K562 (cell line): ENCODE data around the gene FAM83E. TPM values are rescaled to one million over a fixed set of nuclear protein-coding genes. Genes with fewer than 3 reads are reported as not detected.

ENCODE experiments used
- ARHGAP35 ChIP-seq: fragments of 450-650 bp; IDR thresholded peaks from 2 replicates; pipeline ENCODE4 v1.6.1; 2018; ENCODE audit not compliant: partially characterized antibody
- ARID2 ChIP-seq: fragments of 450-650 bp; IDR thresholded peaks from 2 replicates; pipeline ENCODE4 v1.6.1; 2017; ENCODE audit warnings: antibody characterized with exemption, mild to moderate bottlenecking
- ATF1 ChIP-seq, 2 experiments: fragments of 450-650 bp in 1 of 2; IDR thresholded peaks; 2 replicates each; pipeline ENCODE4 v1.6.1; 2016; ENCODE audit warnings: missing compliant biosample characterization in 1 of 2, missing genetic modification characterization in 1 of 2
- ATF7 ChIP-seq: fragments of 450-650 bp; IDR thresholded peaks from 2 replicates; pipeline ENCODE4 v1.7.1; 2014; ENCODE audit warnings: mild to moderate bottlenecking, moderate library complexity
- EGR1 ChIP-seq: fragments of 450-650 bp; conservative IDR thresholded peaks from 2 replicates; pipeline ENCODE4 v1.6.1; 2017; ENCODE audit warnings: mild to moderate bottlenecking
- EP400 ChIP-seq: fragments of 450-650 bp; IDR thresholded peaks from 2 replicates; pipeline ENCODE4 v1.6.1; 2017; ENCODE audit warnings: antibody characterized with exemption, mild to moderate bottlenecking, moderate library complexity
- JUND ChIP-seq, 2 experiments: IDR thresholded peaks; 2 replicates in 1 of 2; 3 replicates in 1 of 2; pipeline ENCODE4 v1.6.1; 2011; ENCODE audit warnings: borderline replicate concordance in 2 of 2, low read depth in 2 of 2, low read length in 2 of 2, improper control_type of control experiment in 1 of 2, missing biosample characterization in 1 of 2, missing genetic modification characterization in 1 of 2, missing genetic modification reagents in 1 of 2
- LARP7 ChIP-seq: fragments of 450-650 bp; IDR thresholded peaks from 2 replicates; pipeline ENCODE4 v1.6.1; 2016
- MCM5 ChIP-seq: fragments of 450-650 bp; IDR thresholded peaks from 2 replicates; pipeline ENCODE4 v1.6.1; 2016; ENCODE audit warnings: low read depth
- MEF2D ChIP-seq: conservative IDR thresholded peaks from 2 replicates; pipeline ENCODE4 v1.6.1; 2016; ENCODE audit warnings: low read depth, missing genetic modification characterization, missing compliant biosample characterization
- NEUROD1 ChIP-seq: fragments of 150-350 bp; IDR thresholded peaks from 2 replicates; pipeline ENCODE4 v1.6.1; 2014; ENCODE audit warnings: borderline replicate concordance, low read length, low read depth; ENCODE audit not compliant: partially characterized antibody
- POLR2A ChIP-seq: fragments of 450-650 bp; conservative IDR thresholded peaks from 2 replicates; pipeline ENCODE4 v1.6.1; 2016
- POLR2B ChIP-seq: fragments of 450-650 bp; IDR thresholded peaks from 2 replicates; pipeline ENCODE4 v1.6.1; 2018; ENCODE audit warnings: low read depth; ENCODE audit not compliant: partially characterized antibody
- POU5F1 ChIP-seq: fragments of 150-350 bp; IDR thresholded peaks from 2 replicates; pipeline ENCODE4 v1.6.1; 2014; ENCODE audit warnings: borderline replicate concordance, low read length, low read depth, mild to moderate bottlenecking; ENCODE audit not compliant: partially characterized antibody
- RAD51 ChIP-seq: fragments of 450-650 bp; IDR thresholded peaks from 2 replicates; pipeline ENCODE4 v1.7.1; 2016; ENCODE audit warnings: low read depth, mild to moderate bottlenecking, borderline replicate concordance
- RBFOX2 ChIP-seq: fragments of 200-400 bp; formaldehyde crosslinking; IDR thresholded peaks from 2 replicates; pipeline ENCODE4 v1.6.1; 2017; ENCODE audit warnings: low read depth, mild to moderate bottlenecking, low read length, moderate library complexity
- SMARCA5 ChIP-seq: fragments of 450-650 bp; IDR thresholded peaks from 2 replicates; pipeline ENCODE4 v1.6.1; 2016
- SMARCE1 ChIP-seq: fragments of 450-650 bp; IDR thresholded peaks from 2 replicates; pipeline ENCODE4 v1.7.1; 2016; ENCODE audit warnings: mild to moderate bottlenecking
- SP1 ChIP-seq: sonication (generic); formaldehyde crosslinking; IDR thresholded peaks from 2 replicates; pipeline ENCODE4 v1.8.1; 2022; ENCODE audit warnings: mild to moderate bottlenecking, missing genetic modification reagents
- polyA plus RNA-seq, 8 experiments: library from polyadenylated mRNA; depleted of rRNA in 4 of 8; stranded (reverse) in 5 of 8; unstranded in 3 of 8; fragments of >200 nt; fragmentation: Nextera tagmentation in 2 of 8; fragmentation: Illumina TruSeq in 1 of 8; extraction: Ambion mirVana in 2 of 8; extraction: Trizol in 1 of 8; gene quantifications; 2 replicates each; pipeline versions ENCODE4 v1.2.1 to v1.2.3, GENCODE V29; 2011 to 2014; ENCODE audit warnings: inconsistent platforms in 1 of 8, missing spikeins in 1 of 8
- total RNA-seq, 7 experiments: library from RNA; depleted of rRNA in 6 of 7; stranded (reverse); fragments of >200 nt in 6 of 7; fragmentation: Illumina TruSeq in 2 of 7; extraction: Trizol in 2 of 7; gene quantifications; 2 replicates each; pipeline versions ENCODE4 v1.2.1 to v1.2.3, GENCODE V29; 2011 to 2021; ENCODE audit warnings: low replicate concordance in 1 of 7
- TF ChIP-seq, protein P1 (sequence below): fragments of 450-650 bp; IDR thresholded peaks from 2 replicates; pipeline ENCODE4 v1.7.0; 2016; ENCODE audit warnings: borderline replicate concordance
- TF ChIP-seq, protein P2 (sequence below): fragments of 250-450 bp; sonication (Bioruptor Pico); IDR thresholded peaks from 2 replicates; pipeline ENCODE4 v1.6.1; 2021; ENCODE audit warnings: mild to moderate bottlenecking
- TF ChIP-seq, protein P3 (sequence below): fragments of 450-650 bp; formaldehyde crosslinking; IDR thresholded peaks from 2 replicates; pipeline ENCODE4 v1.4.0; 2020; ENCODE audit warnings: mild to moderate bottlenecking, moderate library complexity
- TF ChIP-seq, protein P4 (sequence below): IDR thresholded peaks from 2 replicates; pipeline ENCODE4 v1.6.1; 2014; ENCODE audit warnings: antibody characterized with exemption

Gene FAM83E
- total and polyA plus RNA-seq, 9 of the 15 experiments (the other 6 are each of a cell fraction or from before 2014, with no cell fraction given) = 0.15 to 0.87 (median 0.29) TPM; not detected in 4

DNA sequence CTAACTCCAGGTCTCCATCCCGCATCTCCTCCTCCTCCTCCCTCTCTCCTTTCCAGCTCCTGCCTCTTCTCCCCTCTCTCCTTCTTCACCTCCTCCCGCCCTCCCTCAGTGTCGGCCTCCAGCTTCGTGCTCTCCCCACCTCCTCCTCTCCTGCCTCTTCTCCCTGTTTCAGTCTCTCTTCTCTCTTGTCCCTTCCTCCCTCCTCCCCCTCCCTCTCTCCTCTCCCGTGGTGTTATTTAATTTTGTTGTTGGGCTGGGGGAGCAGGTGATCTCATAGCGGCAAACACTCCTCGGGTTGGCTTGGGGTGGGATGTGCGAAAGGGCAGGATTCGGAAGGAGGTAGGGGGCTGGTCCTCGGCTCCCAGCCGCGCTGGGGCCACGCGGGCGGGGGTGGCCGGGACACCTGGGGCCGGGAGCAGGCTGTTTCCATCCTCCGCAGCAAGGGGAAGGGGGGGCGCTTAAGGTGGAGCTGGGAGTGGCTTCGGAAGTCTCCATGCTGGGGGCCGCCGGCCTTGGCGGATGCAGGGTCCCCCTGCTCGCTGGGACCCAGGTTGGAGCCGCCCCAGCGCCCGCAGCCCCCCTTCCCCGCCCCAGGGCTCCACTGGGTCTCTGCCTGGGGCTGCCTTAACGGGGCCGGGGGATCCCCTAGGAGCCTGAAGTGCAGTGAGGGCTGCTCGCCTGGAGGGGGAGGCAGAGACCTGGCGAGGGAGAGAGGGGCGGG, 31.3 kb upstream of the FAM83E start, which contains the start of gene CA11 (continued):
- TF ChIP-seq MEF2D (tag) (no peak), SMARCA5 (peak; percentile 77), RAD51 (peak; percentile 8; the same call in 1 of the 2 replicates), POU5F1 (no peak), JUND (IDR thresholded peaks at IDR 0.05; ENCODE audit: borderline replicate concordance, low read depth, low read length) (0 out of 2 replicates have a peak, but pooled peaks have one; percentile 15), JUND (tag; IDR thresholded peaks at IDR 0.05; ENCODE audit: borderline replicate concordance, low read depth, low read length) (no peak; the same call in 2 of the 3 replicates), ATF1 (CRISPR knock-in tag; IDR thresholded peaks at IDR 0.05) (no peak), ATF1 (tag; IDR thresholded peaks at IDR 0.05) (0 out of 2 replicates have a peak, but pooled peaks have one; percentile 42), SMARCE1 (0 out of 2 replicates have a peak, but pooled peaks have one; percentile 59), ATF7 (peak; percentile 53), SP1 (CRISPR knock-in tag) (peak; percentile 83), EGR1 (peak; percentile 60), NEUROD1 (peak; percentile 44), LARP7 (peak; percentile 98), RBFOX2 (peak; percentile 46; the same call in 1 of the 2 replicates), ARHGAP35 (peak; percentile 81), POLR2A (peak; percentile 48; the same call in 1 of the 2 replicates), ARID2 (0 out of 2 replicates have a peak, but pooled peaks have one; percentile 60), POLR2B (peak; percentile 60), MCM5 (peak; percentile 97; the same call in 1 of the 2 replicates), EP400 (peak; percentile 73; the same call in 1 of the 2 replicates)
- TF ChIP-seq, protein P1, sequence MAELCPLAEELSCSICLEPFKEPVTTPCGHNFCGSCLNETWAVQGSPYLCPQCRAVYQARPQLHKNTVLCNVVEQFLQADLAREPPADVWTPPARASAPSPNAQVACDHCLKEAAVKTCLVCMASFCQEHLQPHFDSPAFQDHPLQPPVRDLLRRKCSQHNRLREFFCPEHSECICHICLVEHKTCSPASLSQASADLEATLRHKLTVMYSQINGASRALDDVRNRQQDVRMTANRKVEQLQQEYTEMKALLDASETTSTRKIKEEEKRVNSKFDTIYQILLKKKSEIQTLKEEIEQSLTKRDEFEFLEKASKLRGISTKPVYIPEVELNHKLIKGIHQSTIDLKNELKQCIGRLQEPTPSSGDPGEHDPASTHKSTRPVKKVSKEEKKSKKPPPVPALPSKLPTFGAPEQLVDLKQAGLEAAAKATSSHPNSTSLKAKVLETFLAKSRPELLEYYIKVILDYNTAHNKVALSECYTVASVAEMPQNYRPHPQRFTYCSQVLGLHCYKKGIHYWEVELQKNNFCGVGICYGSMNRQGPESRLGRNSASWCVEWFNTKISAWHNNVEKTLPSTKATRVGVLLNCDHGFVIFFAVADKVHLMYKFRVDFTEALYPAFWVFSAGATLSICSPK = 0 out of 2 replicates have a peak, but pooled peaks have one; percentile 69
- TF ChIP-seq, protein P2, sequence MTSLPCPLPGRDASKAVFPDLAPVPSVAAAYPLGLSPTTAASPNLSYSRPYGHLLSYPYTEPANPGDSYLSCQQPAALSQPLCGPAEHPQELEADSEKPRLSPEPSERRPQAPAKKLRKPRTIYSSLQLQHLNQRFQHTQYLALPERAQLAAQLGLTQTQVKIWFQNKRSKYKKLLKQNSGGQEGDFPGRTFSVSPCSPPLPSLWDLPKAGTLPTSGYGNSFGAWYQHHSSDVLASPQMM (CRISPR knock-in tag) = no peak
- TF ChIP-seq, protein P3, sequence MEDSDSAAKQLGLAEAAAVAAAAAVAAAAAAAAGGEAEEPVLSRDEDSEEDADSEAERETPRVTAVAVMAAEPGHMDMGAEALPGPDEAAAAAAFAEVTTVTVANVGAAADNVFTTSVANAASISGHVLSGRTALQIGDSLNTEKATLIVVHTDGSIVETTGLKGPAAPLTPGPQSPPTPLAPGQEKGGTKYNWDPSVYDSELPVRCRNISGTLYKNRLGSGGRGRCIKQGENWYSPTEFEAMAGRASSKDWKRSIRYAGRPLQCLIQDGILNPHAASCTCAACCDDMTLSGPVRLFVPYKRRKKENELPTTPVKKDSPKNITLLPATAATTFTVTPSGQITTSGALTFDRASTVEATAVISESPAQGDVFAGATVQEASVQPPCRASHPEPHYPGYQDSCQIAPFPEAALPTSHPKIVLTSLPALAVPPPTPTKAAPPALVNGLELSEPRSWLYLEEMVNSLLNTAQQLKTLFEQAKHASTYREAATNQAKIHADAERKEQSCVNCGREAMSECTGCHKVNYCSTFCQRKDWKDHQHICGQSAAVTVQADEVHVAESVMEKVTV (CRISPR knock-in tag) = peak; percentile 91; the same call in 1 of the 2 replicates
- TF ChIP-seq, protein P4, sequence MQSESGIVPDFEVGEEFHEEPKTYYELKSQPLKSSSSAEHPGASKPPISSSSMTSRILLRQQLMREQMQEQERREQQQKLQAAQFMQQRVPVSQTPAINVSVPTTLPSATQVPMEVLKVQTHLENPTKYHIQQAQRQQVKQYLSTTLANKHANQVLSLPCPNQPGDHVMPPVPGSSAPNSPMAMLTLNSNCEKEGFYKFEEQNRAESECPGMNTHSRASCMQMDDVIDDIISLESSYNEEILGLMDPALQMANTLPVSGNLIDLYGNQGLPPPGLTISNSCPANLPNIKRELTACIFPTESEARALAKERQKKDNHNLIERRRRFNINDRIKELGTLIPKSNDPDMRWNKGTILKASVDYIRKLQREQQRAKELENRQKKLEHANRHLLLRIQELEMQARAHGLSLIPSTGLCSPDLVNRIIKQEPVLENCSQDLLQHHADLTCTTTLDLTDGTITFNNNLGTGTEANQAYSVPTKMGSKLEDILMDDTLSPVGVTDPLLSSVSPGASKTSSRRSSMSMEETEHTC = no peak
